Natural killer cell treated with Interleukin-12 subunit alpha and Interleukin-12 subunit beta and Interleukin-15 and Interleukin-18, amount 100 ng/mL, for 72 hours (primary cell): Measurements from ENCODE around the gene ZSWIM4. TPM values are rescaled to one million over a fixed set of nuclear protein-coding genes. Genes with fewer than 3 reads are reported as not detected.
"Not testable (repeated sequence)": the region's sequence is repeated elsewhere in the genome, so short reads cannot be mapped to it uniquely, and the experiment has no call there.

Experiments used
- ATAC-seq, 2 donors: fragments of 150-1000 bp; cut with Tn5 transposase in 1 of 2; sonication (Bioruptor Pico), chemical (Tn5 transposase) in 1 of 2; 2 replicates each; pipeline ENCODE4 v1.10.0; 2021
- DNase-seq: peaks from one replicate; pipeline ENCODE4 v3.0.0; 2022; ENCODE audit warnings: low spot score
- H3K27ac Mint-ChIP-seq, 2 donors: 1 replicate in 1 of 2; 2 replicates in 1 of 2; pipeline ENCODE4 v1.8.0; 2022; ENCODE audit warnings: mixed read lengths in 2 of 2, mild to moderate bottlenecking in 1 of 2, moderate library complexity in 1 of 2
- H3K27me3 Mint-ChIP-seq, 2 donors: 1 replicate in 1 of 2; 2 replicates in 1 of 2; pipeline ENCODE4 v1.8.0; 2022; ENCODE audit warnings: mixed read lengths in 2 of 2
- H3K36me3 Mint-ChIP-seq: one replicate; pipeline ENCODE4 v1.8.0; 2022; ENCODE audit warnings: mixed read lengths
- H3K4me1 Mint-ChIP-seq, 2 donors: 1 replicate in 1 of 2; 2 replicates in 1 of 2; pipeline ENCODE4 v1.8.0; 2022; ENCODE audit warnings: low read depth in 2 of 2, mixed read lengths in 2 of 2, mild to moderate bottlenecking in 1 of 2
- H3K4me3 Mint-ChIP-seq: one replicate; pipeline ENCODE4 v1.8.0; 2022; ENCODE audit warnings: mixed read lengths
- H3K9me3 Mint-ChIP-seq: 2 replicates; pipeline ENCODE4 v1.8.0; 2022; ENCODE audit warnings: mixed read lengths
- total RNA-seq, 2 donors: library from RNA; stranded (reverse); gene quantifications; one replicate each; pipeline ENCODE4 v1.2.3, GENCODE V29; 2022

The ZSWIM4 gene
- 1 to 10 TPM; 8.3 to 9.7 TPM for total RNA-seq

GRCh38 chr19:13794757-13795589, at the start of gene ZSWIM4:
Gene ZSWIM4 (plus strand): TSS chr19:13795443. CDS start chr19:13795649, 206 bp downstream.
- peak; percentile 98 for ATAC-seq
- Mint-ChIP-seq H3K36me3 (no peaks in the 10 kb centered on the region), H3K27me3 (no peaks in the 10 kb centered on the region), H3K4me3 (peak within 1 kb of the TSS; percentile 89), H3K4me1 (peaks cover 34 to 39% of the 10 kb centered on the region in 2 donors), H3K9me3 (no peaks in the 10 kb centered on the region), H3K27ac (peak within 1 kb of the TSS; percentile 68 to 98)
- DNase-seq, result peak; percentile 100

GRCh38 chr19:13747098-13747453, 48.2 kb upstream of the ZSWIM4 start:
- Mint-ChIP-seq H3K4me3 (peak overlapping the region; percentile 85), H3K4me1 (peaks cover 17 to 21% of the 10 kb centered on the region in 2 donors), H3K36me3 (no peaks in the 10 kb centered on the region), H3K27ac (no peak overlapping the region), H3K27me3 (no peaks in the 10 kb centered on the region), H3K9me3 (no peaks in the 10 kb centered on the region)
- ATAC-seq (no peak), DNase-seq (no peak)

- Mint-ChIP-seq H3K4me3 (peak overlapping the region; percentile 85), H3K9me3 (no peaks in the 10 kb centered on the region), H3K36me3 (no peaks in the 10 kb centered on the region), H3K27ac (peak overlapping the region; percentile 65 to 85), H3K4me1 (peaks cover 17 to 21% of the 10 kb centered on the region in 2 donors), H3K27me3 (no peaks in the 10 kb centered on the region)
- no peak for ATAC-seq
- peak; percentile 60 for DNase-seq
Observed at GRCh38 chr19:13748169-13748828, 46.9 kb upstream of the ZSWIM4 start.

- DNase-seq (no peak), ATAC-seq (no peak)
- H3K27ac Mint-ChIP-seq, result no peak overlapping the region
- H3K27me3 Mint-ChIP-seq, result no peaks in the 10 kb centered on the region
- H3K4me3 Mint-ChIP-seq, result no peak overlapping the region
- H3K36me3 Mint-ChIP-seq, result peaks cover 7% of the 10 kb centered on the region
- peaks cover 21 to 23% of the 10 kb centered on the region in 2 donors for H3K4me1 Mint-ChIP-seq
- no peaks in the 10 kb centered on the region for H3K9me3 Mint-ChIP-seq
Observed at GRCh38 chr19:13751436-13751835, 43.8 kb upstream of the ZSWIM4 start.

- H3K27ac Mint-ChIP-seq, H3K4me3 Mint-ChIP-seq, DNase-seq, H3K9me3 Mint-ChIP-seq, H3K27me3 Mint-ChIP-seq, ATAC-seq: not testable (repeated sequence)
- Mint-ChIP-seq H3K36me3 (peaks cover 14% of the 10 kb centered on the region), H3K4me1 (peaks cover 15 to 20% of the 10 kb centered on the region in 2 donors)
Observed at GRCh38 chr19:13753622-13754021, 41.6 kb upstream of the ZSWIM4 start.

- Mint-ChIP-seq H3K9me3 (no peaks in the 10 kb centered on the region), H3K36me3 (peaks cover 14% of the 10 kb centered on the region), H3K27me3 (no peaks in the 10 kb centered on the region), H3K4me3 (no peak overlapping the region), H3K27ac (no peak overlapping the region), H3K4me1 (peaks cover 1 to 8% of the 10 kb centered on the region in 2 donors)
- DNase-seq, result peak; percentile 25
- no peak for ATAC-seq
Observed at GRCh38 chr19:13756210-13756609, 39.0 kb upstream of the ZSWIM4 start.

- Mint-ChIP-seq H3K9me3 (no peaks in the 10 kb centered on the region), H3K27ac (no peak overlapping the region), H3K36me3 (peaks cover 14% of the 10 kb centered on the region), H3K4me1 (peaks cover 0 to 11% of the 10 kb centered on the region in 2 donors), H3K4me3 (no peak overlapping the region), H3K27me3 (no peaks in the 10 kb centered on the region)
- ATAC-seq, result no peak
- DNase-seq, result no peak
Observed at GRCh38 chr19:13757805-13758772, 37.2 kb upstream of the ZSWIM4 start.

- H3K36me3 Mint-ChIP-seq, result peaks cover 14% of the 10 kb centered on the region
- no peaks in the 10 kb centered on the region for H3K9me3 Mint-ChIP-seq
- H3K4me3 Mint-ChIP-seq, result no peak overlapping the region
- peaks cover 0 to 12% of the 10 kb centered on the region in 2 donors for H3K4me1 Mint-ChIP-seq
- DNase-seq, result peak; percentile 44
- no peak for ATAC-seq
- no peaks in the 10 kb centered on the region for H3K27me3 Mint-ChIP-seq
- no peak overlapping the region for H3K27ac Mint-ChIP-seq
Observed at GRCh38 chr19:13758795-13759194, 36.4 kb upstream of the ZSWIM4 start.

GRCh38 chr19:13761423-13761822, 33.8 kb upstream of the ZSWIM4 start:
- DNase-seq (peak; percentile 28), ATAC-seq (no peak)
- peaks cover 12 to 20% of the 10 kb centered on the region in 2 donors for H3K4me1 Mint-ChIP-seq
- H3K36me3 Mint-ChIP-seq, result peaks cover 7% of the 10 kb centered on the region
- H3K27me3 Mint-ChIP-seq, result no peaks in the 10 kb centered on the region
- H3K9me3 Mint-ChIP-seq, result no peaks in the 10 kb centered on the region
- no peak overlapping the region for H3K4me3 Mint-ChIP-seq
- no peak overlapping the region for H3K27ac Mint-ChIP-seq

GRCh38 chr19:13762635-13763235, 32.5 kb upstream of the ZSWIM4 start:
- Mint-ChIP-seq H3K4me3 (no peak overlapping the region), H3K27ac (no peak overlapping the region), H3K4me1 (peaks cover 12 to 20% of the 10 kb centered on the region in 2 donors), H3K9me3 (no peaks in the 10 kb centered on the region), H3K36me3 (peaks cover 7% of the 10 kb centered on the region), H3K27me3 (no peaks in the 10 kb centered on the region)
- ATAC-seq, result no peak
- DNase-seq, result peak; percentile 44

- Mint-ChIP-seq H3K4me3 (peak overlapping the region; percentile 69), H3K27ac (peak overlapping the region; percentile 56 to 65), H3K4me1 (peaks cover 12 to 18% of the 10 kb centered on the region in 2 donors), H3K27me3 (no peaks in the 10 kb centered on the region), H3K36me3 (peaks cover 4% of the 10 kb centered on the region), H3K9me3 (no peaks in the 10 kb centered on the region)
- DNase-seq (peak; percentile 12), ATAC-seq (no peak)
Observed at GRCh38 chr19:13763265-13763664, 32.0 kb upstream of the ZSWIM4 start.

- H3K27me3 Mint-ChIP-seq, result no peaks in the 10 kb centered on the region
- peak within 1 kb of the TSS; percentile 61 to 65 for H3K27ac Mint-ChIP-seq
- no peaks in the 10 kb centered on the region for H3K36me3 Mint-ChIP-seq
- peak within 1 kb of the TSS; percentile 90 for H3K4me3 Mint-ChIP-seq
- ATAC-seq, result peak; percentile 88 to 89
- DNase-seq, result peak; percentile 73
- H3K9me3 Mint-ChIP-seq, result no peaks in the 10 kb centered on the region
- peaks cover 12 to 18% of the 10 kb centered on the region in 2 donors for H3K4me1 Mint-ChIP-seq
Observed at GRCh38 chr19:13764101-13764807, 31.0 kb upstream of the ZSWIM4 start, which contains the start of gene MRI1. Gene MRI1 (plus strand): TSS chr19:13764522. CDS start chr19:13764589, 67 bp downstream.
